ENCODE measurements around the gene PACS1. TPM values are rescaled to one million over a fixed set of nuclear protein-coding genes. Genes with fewer than 3 reads are reported as not detected.

PACS1 gene
- polyA plus RNA-seq, 1 donor (not counting 4 experiments of a cell fraction or from before 2014, with no cell fraction given) = 14.9 TPM

- peaks cover 9% of the 10 kb centered on the region for H3K4me1 ChIP-seq (ENCODE audit: control insufficient read depth, extremely low read depth, insufficient read depth, low read length)
- no peak overlapping the region for H3K27ac ChIP-seq (ENCODE audit: control insufficient read depth, insufficient read depth, low read length)
- no peak overlapping the region for H3K4me3 ChIP-seq (ENCODE audit: control insufficient read depth in 2 of 3, extremely low read depth in 1 of 3, insufficient read depth in 2 of 3, low read depth in 1 of 3, low read length in 3 of 3)
- H3K9me3 ChIP-seq (ENCODE audit: control insufficient read depth, low read depth, low read length) = no peaks in the 10 kb centered on the region
- no peak for TF ChIP-seq EZH2 (IDR thresholded peaks at IDR 0.05; ENCODE audit: low read length)
- TF ChIP-seq, protein P1, sequence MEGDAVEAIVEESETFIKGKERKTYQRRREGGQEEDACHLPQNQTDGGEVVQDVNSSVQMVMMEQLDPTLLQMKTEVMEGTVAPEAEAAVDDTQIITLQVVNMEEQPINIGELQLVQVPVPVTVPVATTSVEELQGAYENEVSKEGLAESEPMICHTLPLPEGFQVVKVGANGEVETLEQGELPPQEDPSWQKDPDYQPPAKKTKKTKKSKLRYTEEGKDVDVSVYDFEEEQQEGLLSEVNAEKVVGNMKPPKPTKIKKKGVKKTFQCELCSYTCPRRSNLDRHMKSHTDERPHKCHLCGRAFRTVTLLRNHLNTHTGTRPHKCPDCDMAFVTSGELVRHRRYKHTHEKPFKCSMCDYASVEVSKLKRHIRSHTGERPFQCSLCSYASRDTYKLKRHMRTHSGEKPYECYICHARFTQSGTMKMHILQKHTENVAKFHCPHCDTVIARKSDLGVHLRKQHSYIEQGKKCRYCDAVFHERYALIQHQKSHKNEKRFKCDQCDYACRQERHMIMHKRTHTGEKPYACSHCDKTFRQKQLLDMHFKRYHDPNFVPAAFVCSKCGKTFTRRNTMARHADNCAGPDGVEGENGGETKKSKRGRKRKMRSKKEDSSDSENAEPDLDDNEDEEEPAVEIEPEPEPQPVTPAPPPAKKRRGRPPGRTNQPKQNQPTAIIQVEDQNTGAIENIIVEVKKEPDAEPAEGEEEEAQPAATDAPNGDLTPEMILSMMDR (optimal IDR thresholded peaks at IDR 0.05 in 1 of 3, IDR thresholded peaks at IDR 0.05 in 1 of 3, conservative IDR thresholded peaks at IDR 0.05 in 1 of 3; ENCODE audit: extremely low read depth in 1 of 3, insufficient read depth in 2 of 3, low read length in 3 of 3) = no peak
- H3K36me3 ChIP-seq (ENCODE audit: control insufficient read depth in 2 of 2, extremely low read depth in 1 of 2, insufficient read depth in 2 of 2, low read length in 2 of 2) = peaks cover 9 to 14% of the 10 kb centered on the region in 2 experiments
- no peak overlapping the region for H3K4me2 ChIP-seq (ENCODE audit: control insufficient read depth, extremely low read depth, insufficient read depth, low read depth, low read length)
- H3K27me3 ChIP-seq (ENCODE audit: control insufficient read depth, extremely low read depth, insufficient read depth, low read length) = no peaks in the 10 kb centered on the region
- FAIRE-seq (no peak), DNase-seq (ENCODE audit: low read depth, low spot score) (no peak)
- no peak overlapping the region for H2AFZ ChIP-seq (ENCODE audit: control insufficient read depth, low read length)
- peaks cover 6% of the 10 kb centered on the region for H4K20me1 ChIP-seq (ENCODE audit: control insufficient read depth, extremely low read depth, insufficient read depth, low read length)
- H3K9me1 ChIP-seq (ENCODE audit: control insufficient read depth, extremely low read depth, insufficient read depth, low read length) = no peaks in the 10 kb centered on the region
- H3K9ac ChIP-seq (ENCODE audit: control insufficient read depth, extremely low read depth, insufficient read depth, low read length) = no peak overlapping the region
- dilution Hi-C loops (cut with MboI; ENCODE audit: extremely low pct_ligation_motif_present, low sequenced_read_pairs) = no loop called here
- peaks cover 27% of the 10 kb centered on the region for H3K79me2 ChIP-seq (ENCODE audit: control insufficient read depth, insufficient read depth, low read length)
These were observed 214.5 kb downstream of the PACS1 start for GRCh38 chr11:66284526-66285078.

- FAIRE-seq = no peak
- H3K36me3 ChIP-seq (ENCODE audit: control insufficient read depth in 2 of 2, extremely low read depth in 1 of 2, insufficient read depth in 2 of 2, low read length in 2 of 2) = peaks cover 9 to 14% of the 10 kb centered on the region in 2 experiments
- peaks cover 6% of the 10 kb centered on the region for H4K20me1 ChIP-seq (ENCODE audit: control insufficient read depth, extremely low read depth, insufficient read depth, low read length)
- peaks cover 27% of the 10 kb centered on the region for H3K79me2 ChIP-seq (ENCODE audit: control insufficient read depth, insufficient read depth, low read length)
- no peak overlapping the region for H3K4me3 ChIP-seq (ENCODE audit: control insufficient read depth in 2 of 3, extremely low read depth in 1 of 3, insufficient read depth in 2 of 3, low read depth in 1 of 3, low read length in 3 of 3)
- peaks cover 16% of the 10 kb centered on the region for H3K4me1 ChIP-seq (ENCODE audit: control insufficient read depth, extremely low read depth, insufficient read depth, low read length)
- no peaks in the 10 kb centered on the region for H3K27me3 ChIP-seq (ENCODE audit: control insufficient read depth, extremely low read depth, insufficient read depth, low read length)
- no peak overlapping the region for H3K4me2 ChIP-seq (ENCODE audit: control insufficient read depth, extremely low read depth, insufficient read depth, low read depth, low read length)
- dilution Hi-C loops (cut with MboI; ENCODE audit: extremely low pct_ligation_motif_present, low sequenced_read_pairs) = no loop called here
- no peak for TF ChIP-seq EZH2 (IDR thresholded peaks at IDR 0.05; ENCODE audit: low read length)
- TF ChIP-seq, protein P1 (optimal IDR thresholded peaks at IDR 0.05 in 1 of 3, IDR thresholded peaks at IDR 0.05 in 1 of 3, conservative IDR thresholded peaks at IDR 0.05 in 1 of 3; ENCODE audit: extremely low read depth in 1 of 3, insufficient read depth in 2 of 3, low read length in 3 of 3) = no peak
- H3K9me1 ChIP-seq (ENCODE audit: control insufficient read depth, extremely low read depth, insufficient read depth, low read length) = no peaks in the 10 kb centered on the region
- no peak overlapping the region for H3K27ac ChIP-seq (ENCODE audit: control insufficient read depth, insufficient read depth, low read length)
- no peaks in the 10 kb centered on the region for H3K9me3 ChIP-seq (ENCODE audit: control insufficient read depth, low read depth, low read length)
- H3K9ac ChIP-seq (ENCODE audit: control insufficient read depth, extremely low read depth, insufficient read depth, low read length) = no peak overlapping the region
- DNase-seq (ENCODE audit: low read depth, low spot score) = no peak
- no peak overlapping the region for H2AFZ ChIP-seq (ENCODE audit: control insufficient read depth, low read length)
These were observed 215.3 kb downstream of the PACS1 start for GRCh38 chr11:66285250-66285947.
